CD4-positive, alpha-beta T cell treated with Interleukin-2 at 100 ng/mL for 4 hours (primary cell): ENCODE data around the gene METAP1.
"Not testable (repeated sequence)": the region's sequence is repeated elsewhere in the genome, so short reads cannot be mapped to it uniquely, and the experiment has no call there.

Source experiments
- DNase-seq: peaks from one replicate; pipeline ENCODE4 v3.0.0-alpha.2; 2020; ENCODE audit warnings: low spot score

METAP1 gene

GRCh38 chr4:98995183-98996055 is at the start of gene METAP1:
METAP1 (plus strand) TSS chr4:98995721; CDS start chr4:98995754, 33 bp downstream.
- peak; percentile 97 for DNase-seq

DNA sequence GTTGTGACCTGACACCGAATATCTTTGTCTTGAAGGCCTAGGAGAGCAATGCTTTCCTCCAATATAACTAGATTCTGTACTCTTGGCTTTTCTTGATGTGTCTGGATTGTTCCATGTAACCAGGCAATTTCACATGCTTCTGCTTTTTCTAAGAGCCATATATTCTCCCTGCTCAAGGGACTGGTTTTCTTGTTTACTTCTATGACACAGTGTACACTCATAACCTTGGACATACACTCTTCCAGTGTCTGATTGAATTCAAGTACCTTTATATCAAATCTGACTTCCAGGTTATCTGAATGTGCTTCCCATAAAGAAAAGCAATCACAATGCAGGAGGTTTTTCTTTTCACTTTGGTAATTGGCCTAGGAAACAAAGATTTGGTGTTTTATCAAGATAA is 49.2 kb upstream of the METAP1 start:
- DNase-seq, result no peak

- DNase-seq, result no peak
These were observed 44.6 kb upstream of the METAP1 start for GRCh38 chr4:98950925-98951324.

GRCh38 chr4:98951710-98952109 is 43.8 kb upstream of the METAP1 start:
- no peak for DNase-seq

- DNase-seq, result no peak
These were observed 40.3 kb upstream of the METAP1 start for GRCh38 chr4:98955229-98955628.

- DNase-seq, result no peak
These were observed 37.5 kb upstream of the METAP1 start for GRCh38 chr4:98958065-98958464.

DNA sequence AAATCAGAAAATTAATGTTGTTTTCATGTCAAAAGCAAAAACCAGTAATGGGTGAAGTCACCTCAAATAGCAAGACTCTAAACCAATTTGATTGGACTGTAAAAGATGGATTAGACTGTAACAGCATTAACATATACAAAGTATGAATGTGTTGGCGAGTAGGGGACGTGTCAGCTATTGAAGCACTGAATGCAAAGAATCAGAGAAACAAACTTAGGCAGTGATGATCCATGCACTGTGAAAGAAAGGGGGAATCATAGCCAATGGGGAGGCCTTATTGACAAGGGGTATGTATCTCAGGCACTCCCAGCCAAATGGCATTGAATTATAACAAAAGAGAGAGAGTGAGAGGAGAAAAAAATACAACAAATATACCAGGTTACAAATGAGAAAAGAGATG is 36.1 kb upstream of the METAP1 start:
- no peak for DNase-seq

DNA sequence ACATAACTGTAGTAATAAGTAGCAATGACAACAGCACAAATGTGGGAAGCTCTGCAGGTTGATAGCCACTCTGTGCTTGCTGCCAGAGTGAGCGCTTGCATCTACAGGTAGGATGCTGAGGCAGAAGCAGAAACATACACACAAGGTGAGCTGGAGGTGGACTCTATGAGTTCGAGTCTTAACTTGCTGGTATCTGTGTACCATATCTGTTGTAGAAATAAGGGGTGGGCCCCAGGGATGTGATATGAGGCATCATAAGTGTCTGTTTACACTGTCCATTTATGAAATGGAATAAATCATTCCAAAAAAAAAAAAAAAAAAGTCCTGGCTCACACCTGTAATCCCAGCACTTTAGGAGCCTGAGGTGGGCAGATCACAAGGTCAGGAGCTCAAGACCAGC is 33.8 kb upstream of the METAP1 start:
- DNase-seq, result no peak

DNA sequence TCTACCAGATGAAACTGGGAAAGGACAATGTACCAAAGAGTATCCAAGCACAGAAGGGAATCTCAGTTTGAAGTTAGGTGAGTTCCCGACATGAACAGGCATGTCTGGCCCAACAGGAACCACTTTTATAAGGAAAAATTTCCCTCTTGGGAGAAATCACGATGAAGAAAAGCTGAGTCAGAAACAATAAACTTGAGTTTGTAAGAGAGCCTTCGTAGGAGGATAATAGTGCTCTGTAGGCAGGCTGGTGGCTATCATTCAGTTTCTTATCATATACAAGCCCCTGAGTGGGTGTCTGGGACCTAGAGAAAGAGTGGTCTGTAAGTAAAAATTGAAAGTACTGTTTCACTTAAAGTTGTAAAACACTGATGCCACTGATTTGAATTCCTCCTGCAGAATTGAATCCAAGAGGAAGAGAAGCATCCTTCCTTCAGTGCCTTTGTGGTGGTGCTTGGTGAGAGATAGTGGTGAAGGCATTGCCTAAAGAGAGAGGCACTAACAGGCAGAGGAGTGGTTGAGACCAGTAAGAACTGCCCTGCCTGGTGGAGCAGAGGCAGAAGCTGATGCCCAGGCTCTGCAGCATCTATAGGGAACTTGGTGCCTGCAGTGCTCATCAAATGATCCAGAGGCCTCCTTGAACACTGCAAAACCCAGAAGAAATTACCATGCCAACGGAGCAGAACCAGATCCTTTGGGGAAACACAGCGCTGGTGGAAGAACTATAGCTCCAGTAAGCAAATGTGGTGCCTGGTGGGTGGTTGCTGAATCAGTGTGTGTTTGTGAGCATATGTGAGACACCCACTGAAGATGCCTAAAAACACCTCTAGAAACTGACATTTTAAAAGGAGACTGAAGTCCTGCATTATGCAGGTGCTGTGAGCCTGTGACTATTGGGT is 31.7 kb upstream of the METAP1 start:
- no peak for DNase-seq

GRCh38 chr4:98966926-98967325 is 28.6 kb upstream of the METAP1 start:
- DNase-seq, result no peak

- no peak for DNase-seq
These were observed 27.7 kb upstream of the METAP1 start for GRCh38 chr4:98967786-98968329.

DNA sequence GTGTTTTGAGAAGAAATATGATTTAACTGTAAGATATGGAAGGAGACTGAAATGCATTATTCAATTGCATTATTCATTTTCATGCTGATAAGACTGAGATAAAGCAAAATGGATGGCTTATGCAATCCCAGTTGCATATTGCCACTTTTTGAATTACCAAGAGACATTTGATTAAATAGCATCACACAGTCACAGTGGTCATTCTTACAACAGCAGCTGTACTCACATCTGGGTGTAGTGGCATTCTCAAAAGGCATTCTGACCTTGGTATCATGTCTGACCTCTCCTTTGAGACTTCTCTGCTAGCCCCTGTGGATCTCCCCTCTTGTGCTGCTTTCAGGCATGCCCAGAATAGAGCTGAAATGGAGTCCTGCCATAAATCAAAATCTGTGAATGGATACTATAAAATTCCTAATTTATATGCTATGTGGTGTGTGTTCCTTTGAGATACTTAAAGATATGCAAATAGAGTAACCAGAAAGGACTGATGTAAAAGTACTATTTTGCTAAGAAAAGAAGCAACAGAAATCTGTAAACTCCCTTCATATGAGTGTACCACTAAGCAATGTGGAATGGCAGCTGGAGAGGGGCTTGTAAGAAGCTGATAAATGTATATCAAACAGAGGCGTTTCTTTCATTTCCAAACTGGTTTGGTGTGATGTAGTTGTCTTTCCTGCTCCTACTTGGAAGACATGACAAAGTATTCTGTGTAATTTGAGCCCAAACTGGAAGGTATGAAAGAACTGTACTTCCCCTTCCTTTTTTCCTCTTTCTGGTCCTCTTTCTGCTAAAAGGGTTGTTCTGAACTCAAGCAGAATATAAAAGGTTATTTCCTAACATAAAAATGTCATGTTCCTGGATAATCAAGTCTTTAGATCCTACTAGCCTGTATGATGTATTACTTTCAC is 25.4 kb upstream of the METAP1 start:
- no peak for DNase-seq

- no peak for DNase-seq
These were observed 18.8 kb upstream of the METAP1 start for GRCh38 chr4:98976716-98977115.

DNA sequence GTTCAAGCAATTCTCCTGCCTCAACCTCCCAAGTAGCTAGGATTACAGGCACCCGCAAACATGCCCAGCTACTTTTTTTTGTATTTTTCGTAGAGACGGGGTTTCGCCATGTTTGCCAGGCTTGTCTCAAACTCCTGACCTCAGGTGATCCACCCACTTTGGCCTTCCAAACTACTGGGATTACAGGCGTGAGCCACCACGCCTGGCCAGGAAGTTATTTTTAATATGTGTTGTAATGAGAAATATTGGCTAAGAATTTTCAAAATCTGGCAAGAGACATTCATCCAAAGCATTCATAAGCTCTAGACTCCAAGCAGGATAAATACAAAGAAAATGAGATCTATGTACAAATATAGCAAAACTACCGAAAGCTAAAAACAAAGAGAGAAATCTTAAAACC is 18.0 kb upstream of the METAP1 start:
- no peak for DNase-seq

GRCh38 chr4:98987720-98988119 is 7.8 kb upstream of the METAP1 start:
- DNase-seq, result no peak

- not testable (repeated sequence) for DNase-seq
These were observed 2.7 kb upstream of the METAP1 start for GRCh38 chr4:98992835-98993234.

- no peak for DNase-seq
These were observed 2.0 kb upstream of the METAP1 start for GRCh38 chr4:98993419-98994071.

GRCh38 chr4:98994474-98995182 is 893 bp upstream of the METAP1 start:
- DNase-seq, result no peak

GRCh38 chr4:98996056-98996764 is 689 bp downstream of the METAP1 start:
- peak; percentile 49 for DNase-seq

DNA sequence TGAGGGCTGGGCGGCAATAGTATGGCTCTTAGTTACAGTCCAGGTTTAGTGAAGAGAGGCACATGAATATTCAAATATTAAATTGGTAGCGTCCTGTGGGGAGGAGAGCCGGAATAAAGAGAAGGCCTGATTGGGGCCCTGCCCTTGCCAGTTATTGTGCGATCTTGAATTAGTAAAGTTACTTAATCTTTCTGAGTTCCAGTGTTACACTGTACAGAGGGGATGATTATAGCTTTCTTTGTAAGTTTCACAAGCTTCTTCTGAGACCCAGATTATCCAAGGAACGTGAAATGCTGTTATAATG is 1.2 kb downstream of the METAP1 start:
- no peak for DNase-seq
